HG02852 (cell line): ENCODE measurements around the gene FHIT.

Experiments
- ATAC-seq: cut with Tn5 transposase; IDR thresholded peaks from one replicate; pipeline ENCODE4 v1.9.1; 2021; ENCODE audit warnings: mild to moderate bottlenecking, moderate library complexity; ENCODE audit not compliant: unreplicated experiment

Gene FHIT

GRCh38 chr3:60388731-60389130, 862.5 kb downstream of the FHIT start:
- no peak for ATAC-seq

- ATAC-seq: no peak
Measured at GRCh38 chr3:60386306-60386705, 864.9 kb downstream of the FHIT start.

GRCh38 chr3:60384341-60384740, 866.9 kb downstream of the FHIT start:
- no peak for ATAC-seq

GRCh38 chr3:60383345-60383744, 867.9 kb downstream of the FHIT start:
- no peak for ATAC-seq

- ATAC-seq: no peak
Measured at GRCh38 chr3:60366486-60366885, 884.8 kb downstream of the FHIT start.

- no peak for ATAC-seq
Measured at GRCh38 chr3:60365360-60365759, 885.9 kb downstream of the FHIT start.

GRCh38 chr3:60364475-60364874, 886.8 kb downstream of the FHIT start:
- ATAC-seq: no peak

GRCh38 chr3:60363817-60364216, 887.4 kb downstream of the FHIT start:
- ATAC-seq: no peak

- no peak for ATAC-seq
Measured at GRCh38 chr3:60355825-60356224, 895.4 kb downstream of the FHIT start.

- ATAC-seq: no peak
Measured at GRCh38 chr3:60351481-60351880, 899.8 kb downstream of the FHIT start.

- ATAC-seq: no peak
Measured at GRCh38 chr3:60344340-60344739, 906.9 kb downstream of the FHIT start.

- no peak for ATAC-seq
Measured at GRCh38 chr3:60343831-60344230, 907.4 kb downstream of the FHIT start.

GRCh38 chr3:60339304-60339703, 911.9 kb downstream of the FHIT start:
- no peak for ATAC-seq

GRCh38 chr3:60337421-60337820, 913.8 kb downstream of the FHIT start:
- no peak for ATAC-seq

GRCh38 chr3:60336061-60336460, 915.2 kb downstream of the FHIT start:
- ATAC-seq: no peak

GRCh38 chr3:60333710-60334109, 917.5 kb downstream of the FHIT start:
- ATAC-seq: no peak

- ATAC-seq: no peak
Measured at GRCh38 chr3:60330107-60330506, 921.1 kb downstream of the FHIT start.

- ATAC-seq: no peak
Measured at GRCh38 chr3:60325610-60326170, 925.6 kb downstream of the FHIT start.

- no peak for ATAC-seq
Measured at GRCh38 chr3:60323651-60324050, 927.6 kb downstream of the FHIT start.

GRCh38 chr3:60323180-60323579, 928.1 kb downstream of the FHIT start:
- ATAC-seq: no peak

- no peak for ATAC-seq
Measured at GRCh38 chr3:60322298-60322856, 928.9 kb downstream of the FHIT start.

- no peak for ATAC-seq
Measured at GRCh38 chr3:60319179-60319858, 931.9 kb downstream of the FHIT start.
